ENCODE data around the gene SERINC2. TPM values are rescaled to one million over a fixed set of nuclear protein-coding genes. Genes with fewer than 3 reads are reported as not detected.

Gene SERINC2
- polyA plus RNA-seq, 1 donor (not counting 4 experiments of a cell fraction or from before 2014, with no cell fraction given) = 171 TPM

- Histone ChIP-seq H3K79me2 (ENCODE audit: control insufficient read depth, insufficient read depth, low read length) (no peaks in the 10 kb centered on the region), H2AFZ (ENCODE audit: control insufficient read depth, low read length) (no peak overlapping the region), H3K27me3 (ENCODE audit: control insufficient read depth, extremely low read depth, insufficient read depth, low read length) (no peaks in the 10 kb centered on the region), H3K36me3 (ENCODE audit: control insufficient read depth in 2 of 2, extremely low read depth in 1 of 2, insufficient read depth in 2 of 2, low read length in 2 of 2) (peaks cover 21 to 31% of the 10 kb centered on the region in 2 experiments), H4K20me1 (ENCODE audit: control insufficient read depth, extremely low read depth, insufficient read depth, low read length) (peaks cover 15% of the 10 kb centered on the region), H3K9me1 (ENCODE audit: control insufficient read depth, extremely low read depth, insufficient read depth, low read length) (peaks cover under 1% of the 10 kb centered on the region), H3K9me3 (ENCODE audit: control insufficient read depth, low read depth, low read length) (no peaks in the 10 kb centered on the region), H3K4me3 (ENCODE audit: control insufficient read depth in 2 of 3, extremely low read depth in 1 of 3, insufficient read depth in 2 of 3, low read depth in 1 of 3, low read length in 3 of 3) (no peak overlapping the region), H3K27ac (ENCODE audit: control insufficient read depth, insufficient read depth, low read length) (no peak overlapping the region), H3K4me2 (ENCODE audit: control insufficient read depth, extremely low read depth, insufficient read depth, low read depth, low read length) (no peak overlapping the region), H3K4me1 (ENCODE audit: control insufficient read depth, extremely low read depth, insufficient read depth, low read length) (peaks cover 19% of the 10 kb centered on the region), H3K9ac (ENCODE audit: control insufficient read depth, extremely low read depth, insufficient read depth, low read length) (no peak overlapping the region)
- no peak for TF ChIP-seq CTCF (optimal IDR thresholded peaks at IDR 0.05 in 1 of 3, IDR thresholded peaks at IDR 0.05 in 1 of 3, conservative IDR thresholded peaks at IDR 0.05 in 1 of 3; ENCODE audit: extremely low read depth in 1 of 3, insufficient read depth in 2 of 3, low read length in 3 of 3)
- no peak for TF ChIP-seq EZH2 (IDR thresholded peaks at IDR 0.05; ENCODE audit: low read length)
- DNase-seq (ENCODE audit: low read depth, low spot score) = no peak
- dilution Hi-C loops (cut with MboI; ENCODE audit: extremely low pct_ligation_motif_present, low sequenced_read_pairs) = no loop called here
- no peak for FAIRE-seq
Observed at GRCh38 chr1:31435471-31436409, 22.7 kb downstream of the SERINC2 start.

GRCh38 chr1:31436596-31437432 is 23.8 kb downstream of the SERINC2 start:
- Histone ChIP-seq H3K9ac (ENCODE audit: control insufficient read depth, extremely low read depth, insufficient read depth, low read length) (no peak overlapping the region), H3K4me1 (ENCODE audit: control insufficient read depth, extremely low read depth, insufficient read depth, low read length) (peaks cover 19% of the 10 kb centered on the region), H3K4me2 (ENCODE audit: control insufficient read depth, extremely low read depth, insufficient read depth, low read depth, low read length) (no peak overlapping the region), H4K20me1 (ENCODE audit: control insufficient read depth, extremely low read depth, insufficient read depth, low read length) (peaks cover 15% of the 10 kb centered on the region), H3K9me1 (ENCODE audit: control insufficient read depth, extremely low read depth, insufficient read depth, low read length) (no peaks in the 10 kb centered on the region), H3K36me3 (ENCODE audit: control insufficient read depth in 2 of 2, extremely low read depth in 1 of 2, insufficient read depth in 2 of 2, low read length in 2 of 2) (peaks cover 17 to 24% of the 10 kb centered on the region in 2 experiments), H2AFZ (ENCODE audit: control insufficient read depth, low read length) (no peak overlapping the region), H3K4me3 (ENCODE audit: control insufficient read depth in 2 of 3, extremely low read depth in 1 of 3, insufficient read depth in 2 of 3, low read depth in 1 of 3, low read length in 3 of 3) (no peak overlapping the region), H3K27me3 (ENCODE audit: control insufficient read depth, extremely low read depth, insufficient read depth, low read length) (no peaks in the 10 kb centered on the region), H3K9me3 (ENCODE audit: control insufficient read depth, low read depth, low read length) (no peaks in the 10 kb centered on the region), H3K27ac (ENCODE audit: control insufficient read depth, insufficient read depth, low read length) (no peak overlapping the region), H3K79me2 (ENCODE audit: control insufficient read depth, insufficient read depth, low read length) (no peaks in the 10 kb centered on the region)
- TF ChIP-seq EZH2 (IDR thresholded peaks at IDR 0.05; ENCODE audit: low read length) (no peak), CTCF (optimal IDR thresholded peaks at IDR 0.05 in 1 of 3, IDR thresholded peaks at IDR 0.05 in 1 of 3, conservative IDR thresholded peaks at IDR 0.05 in 1 of 3; ENCODE audit: extremely low read depth in 1 of 3, insufficient read depth in 2 of 3, low read length in 3 of 3) (no peak)
- DNase-seq (ENCODE audit: low read depth, low spot score) (no peak), FAIRE-seq (no peak)
- dilution Hi-C loops (cut with MboI; ENCODE audit: extremely low pct_ligation_motif_present, low sequenced_read_pairs) = no loop called here
